OCI-LY1 (cell line): ENCODE data around the gene ACSL1.

Experiments
- EZH2 ChIP-seq: fragments of 200-600 bp; sonication (generic), shearing (Covaris generic); IDR thresholded peaks from 2 replicates; pipeline ENCODE4 v1.8.0; 2017; ENCODE audit warnings: borderline replicate concordance, mixed run types, mild to moderate bottlenecking, antibody characterized with exemption, low read length, moderate library complexity, mixed read lengths
- TF ChIP-seq, protein P1 (sequence below): fragments of 200-600 bp; sonication (generic), shearing (Covaris generic); IDR thresholded peaks from 2 replicates; pipeline ENCODE4 v1.5.1; 2017; ENCODE audit warnings: mild to moderate bottlenecking, antibody characterized with exemption, low read length, moderate library complexity, mixed read lengths

GRCh38 chr4:184784628-184785257 lies 41.0 kb downstream of the ACSL1 start:
- TF ChIP-seq, protein P1, sequence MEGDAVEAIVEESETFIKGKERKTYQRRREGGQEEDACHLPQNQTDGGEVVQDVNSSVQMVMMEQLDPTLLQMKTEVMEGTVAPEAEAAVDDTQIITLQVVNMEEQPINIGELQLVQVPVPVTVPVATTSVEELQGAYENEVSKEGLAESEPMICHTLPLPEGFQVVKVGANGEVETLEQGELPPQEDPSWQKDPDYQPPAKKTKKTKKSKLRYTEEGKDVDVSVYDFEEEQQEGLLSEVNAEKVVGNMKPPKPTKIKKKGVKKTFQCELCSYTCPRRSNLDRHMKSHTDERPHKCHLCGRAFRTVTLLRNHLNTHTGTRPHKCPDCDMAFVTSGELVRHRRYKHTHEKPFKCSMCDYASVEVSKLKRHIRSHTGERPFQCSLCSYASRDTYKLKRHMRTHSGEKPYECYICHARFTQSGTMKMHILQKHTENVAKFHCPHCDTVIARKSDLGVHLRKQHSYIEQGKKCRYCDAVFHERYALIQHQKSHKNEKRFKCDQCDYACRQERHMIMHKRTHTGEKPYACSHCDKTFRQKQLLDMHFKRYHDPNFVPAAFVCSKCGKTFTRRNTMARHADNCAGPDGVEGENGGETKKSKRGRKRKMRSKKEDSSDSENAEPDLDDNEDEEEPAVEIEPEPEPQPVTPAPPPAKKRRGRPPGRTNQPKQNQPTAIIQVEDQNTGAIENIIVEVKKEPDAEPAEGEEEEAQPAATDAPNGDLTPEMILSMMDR: no peak
- no peak for TF ChIP-seq EZH2
